NCI-H1105 (cell line): ENCODE results near the gene SKAP1.
"Not testable (repeated sequence)": the region's sequence is repeated elsewhere in the genome, so short reads cannot be mapped to it uniquely, and the experiment has no call there.

Experiments
- DNase-seq: peaks from one replicate; lab custom pipeline; 2025; lab: John Stamatoyannopoulos, UW

SKAP1 gene

DNA sequence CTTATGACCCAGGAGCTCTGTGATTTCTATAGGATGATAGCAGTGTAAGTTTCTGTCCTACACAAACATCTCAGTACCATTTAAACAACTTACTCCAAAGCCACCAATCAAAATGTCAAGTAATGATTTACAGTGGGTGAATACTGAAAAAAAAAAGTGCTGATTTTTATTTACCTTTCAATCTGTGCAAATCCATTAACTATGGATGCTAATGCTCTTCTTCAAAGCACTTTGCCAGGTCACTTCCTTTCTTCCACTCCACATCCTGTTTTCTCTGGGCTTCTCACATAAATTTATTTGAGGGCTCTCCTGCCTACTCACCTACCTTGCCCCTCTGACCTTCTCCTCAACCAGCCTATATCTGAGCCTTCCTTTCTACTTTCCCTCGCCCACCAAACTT, 101.6 kb downstream of the SKAP1 start:
- DNase-seq, result no peak

DNA sequence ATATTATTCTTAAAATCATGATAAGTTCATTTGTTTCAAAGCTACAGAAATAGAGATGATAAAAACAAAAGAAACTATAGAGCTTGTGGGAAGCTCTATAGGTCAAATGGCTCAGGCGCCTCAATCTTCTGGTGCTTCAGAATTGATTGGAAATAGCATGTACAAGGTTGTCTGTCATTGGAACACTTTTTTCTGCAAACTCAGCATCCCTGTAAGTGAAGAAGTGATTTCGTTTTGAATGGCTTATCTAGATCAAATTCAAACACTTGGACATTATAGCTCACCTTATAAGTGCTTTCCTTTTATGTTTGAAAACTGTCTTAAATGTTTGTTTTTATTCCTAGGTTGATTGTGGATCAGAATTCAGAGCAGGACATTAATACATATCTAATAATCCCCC, 103.7 kb downstream of the SKAP1 start:
- no peak for DNase-seq

DNA sequence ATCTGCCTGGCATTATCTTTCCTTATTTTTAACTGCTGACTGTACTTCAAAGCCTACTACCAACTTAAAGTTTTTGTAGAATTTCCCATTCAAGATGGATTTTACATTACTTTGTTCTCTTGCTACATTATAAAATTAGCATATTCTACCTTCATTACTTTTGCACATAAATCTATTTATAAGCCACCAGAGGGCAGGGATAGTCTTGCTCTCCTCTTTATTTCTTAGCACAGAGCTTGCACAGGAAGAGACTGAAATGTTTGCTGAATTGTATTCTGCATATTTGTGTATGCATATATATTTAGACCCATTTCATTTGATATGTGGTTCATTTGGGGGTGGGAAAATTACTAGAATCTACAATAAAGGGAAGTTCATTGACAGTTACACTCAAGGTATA, 108.0 kb downstream of the SKAP1 start:
- no peak for DNase-seq

DNA sequence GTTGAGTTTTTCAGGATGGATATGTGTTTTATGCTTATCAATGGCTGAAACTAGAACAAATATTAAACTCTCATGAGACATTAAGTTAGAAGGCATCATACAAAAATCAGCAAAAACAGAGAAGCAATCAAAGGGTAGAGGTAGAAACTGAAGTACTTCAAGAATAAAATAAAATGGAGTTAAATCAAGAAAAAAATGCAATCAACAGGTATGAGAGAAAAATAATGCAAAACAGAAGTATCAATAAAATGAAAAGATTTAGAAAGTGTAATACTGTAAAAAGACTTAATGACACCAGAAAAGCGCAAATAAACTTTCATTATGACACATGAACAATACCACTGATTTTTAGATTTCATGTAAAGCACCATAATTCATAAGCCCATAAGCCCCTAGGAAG, 112.3 kb downstream of the SKAP1 start:
- DNase-seq, result no peak

DNA sequence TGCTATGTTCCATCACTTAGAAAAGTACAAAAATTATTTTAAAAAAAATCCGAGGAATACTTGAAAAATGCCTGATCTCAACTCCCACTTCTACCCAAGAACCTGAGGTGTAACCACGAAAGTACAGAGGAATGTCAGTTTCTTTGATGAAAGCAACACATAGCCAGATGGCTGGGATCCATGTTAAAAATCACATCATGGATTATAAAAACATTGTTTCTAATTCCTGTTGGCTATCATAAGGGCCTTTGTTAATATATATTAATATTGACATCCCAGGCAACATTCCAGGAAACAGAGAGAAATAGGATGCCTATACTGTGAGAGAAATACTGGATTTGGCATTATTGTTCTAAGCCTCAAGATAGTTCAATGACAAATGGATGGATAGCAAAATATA, 115.3 kb downstream of the SKAP1 start:
- no peak for DNase-seq

DNA sequence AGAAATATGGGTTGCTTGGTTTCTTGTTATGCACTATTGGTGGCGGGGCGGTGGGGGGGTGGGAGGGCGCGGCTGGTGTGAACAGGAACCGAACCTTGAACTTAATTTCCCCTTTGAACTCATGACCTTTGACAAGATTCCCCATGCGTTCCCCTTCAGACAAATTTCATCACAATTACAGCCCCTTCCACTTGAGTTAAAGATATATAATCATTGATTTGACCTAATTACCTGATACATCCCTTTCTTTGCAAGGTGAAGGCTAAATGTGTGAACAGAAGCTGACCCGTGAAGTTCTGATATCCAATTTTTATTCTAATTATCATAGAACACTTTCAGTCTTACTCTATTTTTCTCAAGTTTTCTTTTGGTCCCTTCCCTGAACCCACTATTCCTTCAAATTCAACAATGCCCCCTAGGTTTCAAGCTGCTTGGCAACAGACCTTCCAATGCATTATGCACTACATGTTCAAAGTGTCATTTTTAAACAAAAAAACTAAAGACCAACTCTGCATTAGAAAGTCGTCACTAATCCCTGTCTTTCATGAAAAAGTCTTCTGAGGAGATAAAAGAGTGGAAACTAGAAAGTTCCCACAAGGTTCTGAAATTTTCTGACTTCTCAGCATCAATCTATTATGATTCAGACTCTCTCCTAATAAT, 116.8 kb downstream of the SKAP1 start:
- DNase-seq, result no peak

DNA sequence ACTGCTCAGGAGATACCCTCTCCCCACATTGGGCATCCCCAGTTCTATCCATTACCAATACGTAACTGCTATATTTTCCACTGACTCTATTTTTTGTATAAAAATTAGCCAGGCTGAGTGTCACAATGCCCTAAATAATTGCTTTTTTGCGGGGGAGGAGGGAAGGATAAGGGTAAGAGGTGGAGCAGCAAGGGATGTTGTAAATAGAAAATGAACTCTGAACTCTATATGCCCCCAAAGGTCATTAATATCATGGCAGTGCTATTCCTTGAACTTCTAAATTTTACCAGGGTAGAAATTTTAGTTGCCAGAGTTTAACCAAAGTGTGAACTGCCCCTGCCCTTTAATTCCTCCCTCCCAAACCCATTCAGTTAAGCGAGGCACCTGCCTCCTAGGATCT, 118.7 kb downstream of the SKAP1 start:
- DNase-seq, result no peak

DNA sequence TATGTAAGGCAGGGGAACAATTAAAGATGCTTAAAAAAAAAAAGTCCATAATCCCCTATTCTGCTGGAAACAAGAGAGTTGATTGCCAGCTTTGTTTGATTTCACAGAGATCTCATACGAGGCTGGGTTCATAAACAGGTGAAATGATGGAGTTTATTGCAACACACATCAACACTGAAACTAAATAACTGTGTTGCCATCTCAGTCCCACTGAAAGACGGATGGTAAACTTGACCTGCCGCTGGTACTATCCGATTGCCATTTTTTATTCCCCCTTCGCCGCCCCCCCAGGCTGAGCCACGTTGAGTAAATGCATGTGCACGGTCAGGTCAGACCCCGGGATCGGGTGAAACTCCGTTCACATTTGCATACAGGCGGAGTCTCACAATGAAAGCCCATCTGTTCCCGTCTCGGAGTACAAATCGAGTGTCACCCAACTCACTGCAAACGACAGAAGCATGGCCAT, 119.2 kb downstream of the SKAP1 start:
- DNase-seq, result peak; percentile 54

DNA sequence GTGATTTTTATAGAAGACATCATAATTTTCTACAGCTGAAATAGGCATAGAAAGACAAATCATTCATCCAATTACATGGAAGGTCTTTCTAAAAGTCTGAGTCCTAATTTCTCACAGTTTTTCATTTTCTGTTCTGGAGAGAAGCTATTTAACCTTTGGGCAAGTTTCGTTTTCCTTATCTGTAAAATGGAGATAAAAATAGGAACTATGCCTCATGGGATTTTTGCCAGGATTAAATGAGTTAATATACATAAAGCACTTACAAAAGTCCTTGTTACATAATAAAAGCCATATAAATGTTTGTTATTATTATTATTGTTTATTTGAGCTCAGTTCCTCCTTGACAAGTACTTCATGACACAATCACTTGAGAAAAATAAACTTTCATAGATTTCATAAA, 121.4 kb downstream of the SKAP1 start:
- DNase-seq, result no peak

DNA sequence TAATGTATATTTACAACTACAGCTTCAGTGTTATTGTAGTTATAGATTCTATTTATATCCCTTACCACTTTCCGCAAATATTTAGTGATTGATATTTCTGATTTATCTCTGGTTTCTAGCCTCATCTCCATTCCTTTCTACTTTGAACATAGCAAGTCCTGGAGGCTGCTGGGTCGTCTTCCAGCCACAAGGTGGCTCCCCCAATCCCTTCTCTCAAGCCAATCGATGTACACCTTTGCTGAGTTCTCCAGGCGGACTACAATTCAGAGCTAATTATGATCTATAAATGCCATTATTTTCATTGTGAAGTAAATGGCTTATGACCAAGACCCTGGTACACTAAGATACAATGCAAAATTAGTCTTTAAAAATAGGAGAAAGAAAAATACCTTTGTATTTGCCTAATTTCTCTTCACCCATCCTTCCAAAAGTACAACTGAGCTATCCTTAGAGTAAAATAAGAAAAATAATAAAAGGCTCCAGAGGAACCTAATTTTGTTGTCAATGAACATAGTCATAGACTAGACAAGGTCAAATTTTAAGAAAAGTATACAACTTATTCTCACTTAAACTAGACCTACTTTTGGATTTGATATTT, 122.1 kb downstream of the SKAP1 start:
- DNase-seq, result peak; percentile 30

DNA sequence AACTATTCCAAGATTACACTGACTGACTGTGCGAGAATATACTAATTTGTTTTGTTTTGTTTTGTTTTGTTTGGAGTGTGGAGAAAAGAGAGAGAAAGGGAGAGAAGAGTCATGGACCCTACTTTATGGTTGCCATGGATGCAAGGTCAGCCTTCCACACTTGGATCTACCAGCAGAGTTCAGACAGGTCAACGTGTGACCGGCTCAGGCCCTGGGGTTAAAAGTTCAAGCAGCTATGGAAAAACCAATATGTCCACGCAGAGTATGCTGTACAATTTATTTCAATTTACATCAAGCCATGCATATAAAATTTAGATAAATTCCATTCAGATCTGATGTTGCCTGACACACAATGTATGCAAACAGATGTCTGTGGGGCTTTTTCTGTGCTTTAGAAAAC, 122.8 kb downstream of the SKAP1 start:
- no peak for DNase-seq

DNA sequence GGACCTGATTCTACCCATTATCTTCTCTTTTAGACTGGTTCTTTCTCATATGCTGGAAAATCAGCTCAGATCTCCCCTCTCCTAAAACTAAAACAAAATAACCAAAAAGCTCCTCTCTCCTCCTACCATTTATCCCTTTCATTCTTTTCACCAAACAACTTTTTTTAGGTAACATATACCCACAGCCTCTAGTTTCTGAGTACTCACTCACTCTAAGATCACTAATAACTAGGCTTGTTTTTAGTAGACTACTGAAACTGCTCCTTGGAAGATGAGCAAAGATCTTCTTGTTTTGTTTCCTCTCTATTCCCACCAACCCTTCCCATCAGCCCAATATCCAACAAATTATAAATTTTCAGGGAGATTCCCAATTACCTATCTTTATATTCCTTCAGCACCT, 129.0 kb downstream of the SKAP1 start:
- no peak for DNase-seq

DNA sequence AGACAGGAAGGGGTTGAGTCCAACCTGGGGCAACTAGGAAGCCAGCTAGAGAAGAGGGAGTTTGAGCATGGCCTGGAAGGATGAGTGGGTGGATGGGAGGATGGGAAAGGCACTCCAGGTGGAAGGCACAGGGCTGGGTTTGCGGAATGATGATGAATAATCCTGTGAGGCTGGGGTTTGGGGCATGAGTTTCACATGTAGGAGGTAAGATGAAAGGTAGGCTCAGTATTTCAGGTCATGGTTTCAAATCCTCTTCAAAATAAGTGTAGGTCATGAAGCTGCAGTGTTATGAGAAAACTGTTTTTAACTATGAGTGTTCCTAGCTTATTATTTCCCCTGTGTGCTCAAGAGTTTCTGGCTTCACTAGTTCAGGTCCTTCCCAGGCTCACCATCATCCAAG, 130.3 kb downstream of the SKAP1 start:
- DNase-seq, result no peak

DNA sequence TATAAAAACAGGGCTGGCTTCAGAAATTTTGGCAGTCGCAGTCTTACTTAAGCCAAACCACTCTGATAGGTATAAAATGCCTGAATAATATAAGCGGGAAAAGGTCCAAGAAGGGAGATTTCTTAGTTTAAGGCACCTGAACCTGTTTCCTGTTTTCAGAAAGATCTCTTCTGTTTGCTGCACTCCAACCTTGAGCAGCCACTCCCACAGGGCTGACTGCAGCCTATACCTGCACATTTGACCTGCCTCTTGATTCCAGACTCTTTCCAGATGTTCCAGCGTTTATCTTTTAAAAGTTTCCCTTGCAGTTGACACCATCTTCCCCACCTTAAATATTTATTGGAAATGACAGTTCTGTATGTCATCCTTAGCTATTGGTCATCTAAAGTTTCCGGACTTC, 132.2 kb downstream of the SKAP1 start:
- no peak for DNase-seq

DNA sequence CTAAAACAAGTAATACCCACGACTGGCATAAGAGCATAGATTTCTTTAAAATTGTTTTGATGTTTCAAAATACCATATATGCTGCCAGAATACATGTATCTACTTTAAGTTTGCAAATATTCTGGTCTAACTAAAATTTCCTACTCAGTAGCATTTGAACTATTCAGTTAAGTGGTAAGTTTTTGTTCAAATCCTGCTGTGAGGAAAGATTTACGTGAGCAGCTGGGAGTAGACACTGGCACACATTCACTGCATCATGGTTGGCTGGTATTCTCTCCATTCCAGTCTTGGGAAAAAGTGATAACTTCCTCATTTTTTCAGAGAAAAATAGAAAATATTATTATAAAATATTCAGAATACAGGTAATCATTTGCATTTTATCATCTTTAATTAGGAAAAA, 133.6 kb downstream of the SKAP1 start:
- DNase-seq, result no peak

DNA sequence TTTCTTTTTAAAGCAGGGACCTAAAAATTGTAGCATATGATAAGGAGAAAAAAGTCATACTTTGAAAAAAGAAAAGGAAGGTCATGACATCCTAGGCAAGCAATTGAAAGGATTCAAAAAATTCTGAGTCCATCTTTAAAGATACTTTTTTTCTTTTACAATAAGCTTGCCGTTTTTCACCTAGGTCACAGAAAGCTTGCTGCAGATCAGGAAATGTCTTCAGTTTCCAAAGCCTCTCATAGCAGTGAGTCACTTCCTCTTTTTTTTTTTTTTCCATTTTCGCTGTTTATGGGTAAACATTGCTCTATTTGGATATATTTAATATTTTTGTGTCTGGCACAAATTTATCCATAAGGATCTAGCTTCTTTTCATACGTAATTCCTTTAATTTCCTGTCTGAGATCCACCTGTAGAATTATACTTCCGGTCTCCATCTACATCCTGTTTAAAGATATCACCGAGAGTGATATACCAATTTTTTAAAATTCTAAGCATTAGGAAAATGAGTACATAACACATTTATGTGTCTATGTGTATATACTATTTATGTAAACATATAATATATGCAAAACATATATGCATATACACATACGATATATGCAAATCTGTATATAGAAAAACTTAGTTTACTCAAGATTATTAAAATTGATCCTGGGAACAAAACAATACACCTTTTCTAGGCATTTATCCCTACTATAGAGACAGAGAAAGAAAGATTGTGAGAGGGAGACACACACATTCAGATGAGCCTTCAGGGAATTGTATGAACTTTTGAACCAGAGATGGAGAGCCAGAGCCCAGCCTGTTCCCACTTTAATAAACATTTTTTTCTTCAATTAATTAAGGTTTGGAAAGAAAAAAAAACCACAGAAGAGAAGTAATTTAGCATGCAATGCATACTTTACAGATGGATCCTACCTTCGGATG, 134.4 kb downstream of the SKAP1 start:
- DNase-seq, result no peak

DNA sequence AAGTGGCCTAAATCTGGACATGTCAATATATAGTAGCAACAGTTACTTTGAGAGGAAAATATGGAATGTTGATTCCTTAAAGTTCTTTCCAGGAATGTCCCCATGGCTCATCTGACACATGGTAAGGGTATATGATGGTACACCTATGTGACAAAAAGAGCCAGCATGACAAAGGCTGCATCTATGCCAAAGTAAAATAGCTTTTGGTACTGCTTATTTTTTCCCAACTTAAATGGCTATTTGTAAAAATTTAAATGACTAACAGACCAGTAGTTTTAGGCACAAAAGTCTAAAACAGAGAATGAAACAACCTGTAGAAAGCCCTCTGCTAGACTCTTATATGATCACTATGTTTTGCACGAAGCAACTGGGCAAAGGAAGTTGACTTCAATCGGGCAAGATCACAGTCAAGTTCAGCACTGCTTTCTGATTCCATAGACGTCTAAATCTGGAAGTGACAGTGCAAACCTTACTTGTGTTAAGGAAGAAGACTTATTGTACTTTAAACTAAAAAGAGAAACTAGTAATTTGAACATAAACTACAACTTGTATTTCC, 135.1 kb downstream of the SKAP1 start:
- DNase-seq, result no peak

DNA sequence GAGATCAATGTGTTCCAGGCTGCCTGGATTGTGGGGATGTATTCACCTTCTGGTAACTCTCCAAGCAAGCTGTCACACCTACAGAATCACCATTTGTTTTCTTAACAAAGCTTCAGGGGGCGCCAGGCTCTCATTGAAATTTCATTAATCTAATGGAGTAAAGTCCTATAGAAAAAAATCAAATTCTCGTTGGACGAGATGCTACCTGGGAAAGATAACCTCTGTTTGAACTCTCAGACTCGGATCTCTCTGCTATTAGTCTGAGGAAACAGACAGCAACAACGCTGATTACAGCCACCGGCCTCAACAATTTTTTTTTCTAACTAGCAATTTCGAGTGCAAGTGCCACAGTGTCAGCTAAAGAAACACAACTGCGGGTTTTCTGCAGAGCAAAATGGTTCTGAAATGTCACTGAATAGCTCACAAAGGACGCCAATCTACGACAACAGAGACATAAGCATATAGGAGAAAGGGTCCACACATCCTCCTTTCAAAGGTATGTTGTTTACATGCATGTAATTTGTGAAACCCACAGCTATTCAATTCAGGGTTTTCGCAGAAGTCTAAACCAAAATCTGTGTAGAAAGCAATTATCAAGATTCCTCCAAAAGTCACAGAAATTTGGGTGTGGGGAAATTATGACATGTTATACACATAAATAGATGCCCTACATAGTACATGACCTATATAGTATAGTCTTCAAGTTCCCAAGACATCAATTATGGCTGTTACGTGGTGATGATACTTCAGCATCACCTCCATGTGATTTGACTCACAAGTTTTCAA, 135.8 kb downstream of the SKAP1 start:
- no peak for DNase-seq

DNA sequence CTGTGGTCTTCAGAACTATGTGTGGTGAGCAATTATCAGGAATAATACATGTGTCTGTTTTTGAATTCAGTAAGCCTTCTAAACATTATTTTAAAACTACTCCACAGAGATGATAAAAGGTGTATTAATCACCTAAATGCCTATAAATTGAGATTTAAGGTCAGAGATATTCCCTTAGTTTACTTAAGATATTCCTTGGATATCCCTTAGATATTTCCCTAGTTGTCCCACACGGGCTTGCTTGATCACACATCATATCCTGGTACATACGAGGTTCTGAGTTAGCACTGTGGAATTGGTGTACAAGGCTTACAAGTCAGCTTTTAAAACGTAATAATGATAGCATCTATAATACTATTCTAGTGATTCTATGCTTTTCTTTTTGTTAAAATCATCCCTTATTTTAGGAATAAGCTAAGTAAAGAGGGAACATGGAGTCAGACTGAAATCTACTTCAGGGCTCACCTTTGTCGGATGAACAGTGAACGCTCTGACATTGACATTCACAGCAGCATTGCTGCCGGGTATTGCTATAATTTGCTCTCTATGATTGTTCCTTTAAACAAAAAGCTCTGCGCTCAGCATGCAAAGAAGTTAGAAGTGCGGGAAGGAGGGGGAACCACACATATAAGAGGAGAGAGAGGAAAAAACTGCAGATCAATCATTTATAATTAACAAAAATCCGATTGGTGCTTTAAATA, 136.5 kb downstream of the SKAP1 start:
- no peak for DNase-seq

DNA sequence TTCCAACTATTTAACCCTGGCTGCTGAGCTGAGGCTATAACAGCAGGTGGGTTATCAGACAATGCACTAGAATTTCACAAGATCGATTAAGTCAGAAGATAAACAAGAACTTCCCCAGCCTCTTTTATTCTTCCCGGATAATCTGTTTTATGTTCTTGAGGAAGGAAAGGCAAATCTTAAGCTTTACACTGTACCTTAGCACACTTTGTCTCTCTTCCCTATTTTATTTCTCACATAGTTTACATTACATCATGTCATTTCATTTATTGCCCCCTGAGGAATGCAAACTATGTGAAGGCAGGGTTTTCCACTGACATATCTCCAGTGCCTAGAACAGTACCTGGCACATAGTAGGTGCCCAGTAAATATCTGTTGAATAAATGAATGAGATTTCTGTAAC, 139.6 kb downstream of the SKAP1 start:
- DNase-seq, result no peak

DNA sequence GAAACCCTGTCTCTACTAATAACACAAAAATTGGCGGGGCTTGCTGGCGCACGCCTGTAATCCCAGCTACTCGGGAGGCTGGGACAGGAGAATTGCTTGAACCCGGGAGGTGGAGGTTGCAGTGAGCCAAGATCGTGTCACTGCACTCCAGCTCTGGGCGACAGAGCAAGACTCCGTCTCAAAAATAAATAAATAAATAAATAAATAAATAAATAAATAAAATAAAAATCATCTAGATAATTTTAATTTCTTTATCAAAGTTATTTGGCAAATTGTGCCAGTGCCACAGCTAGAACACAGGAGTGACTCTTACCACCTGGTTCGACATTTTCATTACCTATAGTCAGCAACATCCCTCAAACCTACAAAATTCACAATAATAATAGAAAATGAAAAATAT, 143.1 kb downstream of the SKAP1 start:
- not testable (repeated sequence) for DNase-seq
